ENCODE results near the gene PRUNE2.

The PRUNE2 gene

GRCh38 chr9:76570826-76571225, 335.1 kb downstream of the PRUNE2 start:
- DNase-seq = no peak
- Histone ChIP-seq H3K4me3 (ENCODE audit: low read depth, low read length) (no peak overlapping the region), H3K36me3 (replicated peaks) (no peaks in the 10 kb centered on the region), H3K27me3 (replicated peaks) (no peaks in the 10 kb centered on the region), H3K27ac (no peak overlapping the region)
- in situ Hi-C loops (cut with HindIII; ENCODE audit: low pct_ligation_motif_present, low sequenced_read_pairs) = no loop called here
- no peak for TF ChIP-seq CTCF (IDR thresholded peaks at IDR 0.05; ENCODE audit: low read depth, low read length, missing control alignments)

- TF ChIP-seq CTCF (IDR thresholded peaks at IDR 0.05; ENCODE audit: low read depth, low read length, missing control alignments) = no peak
- no peak for DNase-seq
- Histone ChIP-seq H3K27ac (no peak overlapping the region), H3K36me3 (replicated peaks) (no peaks in the 10 kb centered on the region), H3K27me3 (replicated peaks) (no peaks in the 10 kb centered on the region), H3K4me3 (ENCODE audit: low read depth, low read length) (no peak overlapping the region)
- in situ Hi-C loops (cut with HindIII; ENCODE audit: low pct_ligation_motif_present, low sequenced_read_pairs) = no loop called here
These were observed 338.8 kb downstream of the PRUNE2 start for GRCh38 chr9:76567086-76567485.

GRCh38 chr9:76564297-76564696, 341.6 kb downstream of the PRUNE2 start:
- no peak for TF ChIP-seq CTCF (IDR thresholded peaks at IDR 0.05; ENCODE audit: low read depth, low read length, missing control alignments)
- no peak for DNase-seq
- H3K4me3 ChIP-seq (ENCODE audit: low read depth, low read length) = no peak overlapping the region
- no peaks in the 10 kb centered on the region for H3K36me3 ChIP-seq (replicated peaks)
- H3K27ac ChIP-seq = no peak overlapping the region
- in situ Hi-C loops (cut with HindIII; ENCODE audit: low pct_ligation_motif_present, low sequenced_read_pairs) = no loop called here
- no peaks in the 10 kb centered on the region for H3K27me3 ChIP-seq (replicated peaks)

- H3K27ac ChIP-seq = no peak overlapping the region
- no peaks in the 10 kb centered on the region for H3K27me3 ChIP-seq (replicated peaks)
These were observed 343.4 kb downstream of the PRUNE2 start for GRCh38 chr9:76562511-76562911.

GRCh38 chr9:76561900-76562299, 344.0 kb downstream of the PRUNE2 start:
- DNase-seq = no peak
- in situ Hi-C loops (cut with HindIII; ENCODE audit: low pct_ligation_motif_present, low sequenced_read_pairs) = no loop called here
- Histone ChIP-seq H3K27ac (no peak overlapping the region), H3K27me3 (replicated peaks) (no peaks in the 10 kb centered on the region), H3K4me3 (ENCODE audit: low read depth, low read length) (no peak overlapping the region), H3K36me3 (replicated peaks) (no peaks in the 10 kb centered on the region)
- TF ChIP-seq CTCF (IDR thresholded peaks at IDR 0.05; ENCODE audit: low read depth, low read length, missing control alignments) = no peak

More at GRCh38 chr9:76562511-76562911, 343.4 kb downstream of the PRUNE2 start:
- in situ Hi-C loops (cut with HindIII; ENCODE audit: low pct_ligation_motif_present, low sequenced_read_pairs) = no loop called here
- TF ChIP-seq CTCF (IDR thresholded peaks at IDR 0.05; ENCODE audit: low read depth, low read length, missing control alignments) = no peak
- peak; percentile 35 for DNase-seq
- H3K4me3 ChIP-seq (ENCODE audit: low read depth, low read length) = no peak overlapping the region
- no peaks in the 10 kb centered on the region for H3K36me3 ChIP-seq (replicated peaks)
